Kidney epithelial cell (primary cell): ENCODE results near the gene S100A10. TPM values are rescaled to one million over a fixed set of nuclear protein-coding genes. Genes with fewer than 3 reads are reported as not detected.

Experiments
- DNase-seq: peaks from one replicate; pipeline ENCODE4 v3.0.0-alpha.2; 2010; ENCODE audit warnings: low read depth
- H3K27me3 ChIP-seq: 2 replicates; pipeline ENCODE4 v1.6.0; 2011; ENCODE audit warnings: low read length; ENCODE audit not compliant: control insufficient read depth, insufficient read depth
- H3K36me3 ChIP-seq: 2 replicates; pipeline ENCODE4 v1.5.1; 2011; ENCODE audit warnings: low read length; ENCODE audit not compliant: control insufficient read depth, insufficient read depth
- H3K4me3 ChIP-seq: 2 replicates; pipeline ENCODE4 v1.5.1; 2011; ENCODE audit warnings: low read depth, mild to moderate bottlenecking, control low read depth, low read length
- total RNA-seq: library from RNA; depleted of rRNA; stranded (reverse); fragments of >200 nt; gene quantifications from 2 replicates; pipeline ENCODE4 v1.2.3, GENCODE V29; 2015
- TF ChIP-seq, protein P1 (sequence below): IDR thresholded peaks from 2 replicates; pipeline ENCODE4 v1.5.1; 2011; ENCODE audit warnings: mild to moderate bottlenecking, moderate library complexity, low read length, control low read depth, inconsistent platforms; ENCODE audit not compliant: insufficient read depth, poor library complexity, severe bottlenecking

S100A10 gene
- total RNA-seq, 1 donor from 2014 or later = 230 TPM

DNA sequence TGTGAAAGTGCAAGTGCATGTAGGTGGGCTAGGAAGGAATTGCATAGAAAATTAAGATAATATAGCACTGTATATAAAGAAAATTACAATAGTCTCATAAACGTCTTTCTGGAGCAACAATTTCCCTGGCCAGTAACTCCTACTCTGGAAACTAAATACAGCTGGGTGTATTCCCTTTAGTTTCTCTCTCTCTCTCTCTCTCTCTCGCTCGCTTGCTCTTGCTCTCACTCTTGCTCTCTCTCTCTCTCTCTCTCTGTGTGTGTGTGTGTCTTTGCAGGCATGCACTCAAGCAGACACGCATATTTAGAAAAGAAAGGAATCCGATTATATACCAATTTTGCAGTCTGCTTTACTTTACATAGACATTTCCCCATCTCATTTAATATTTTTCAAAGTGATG is 14.7 kb downstream of the S100A10 start:
- H3K36me3 ChIP-seq = peaks cover 3% of the 10 kb centered on the region
- TF ChIP-seq, protein P1, sequence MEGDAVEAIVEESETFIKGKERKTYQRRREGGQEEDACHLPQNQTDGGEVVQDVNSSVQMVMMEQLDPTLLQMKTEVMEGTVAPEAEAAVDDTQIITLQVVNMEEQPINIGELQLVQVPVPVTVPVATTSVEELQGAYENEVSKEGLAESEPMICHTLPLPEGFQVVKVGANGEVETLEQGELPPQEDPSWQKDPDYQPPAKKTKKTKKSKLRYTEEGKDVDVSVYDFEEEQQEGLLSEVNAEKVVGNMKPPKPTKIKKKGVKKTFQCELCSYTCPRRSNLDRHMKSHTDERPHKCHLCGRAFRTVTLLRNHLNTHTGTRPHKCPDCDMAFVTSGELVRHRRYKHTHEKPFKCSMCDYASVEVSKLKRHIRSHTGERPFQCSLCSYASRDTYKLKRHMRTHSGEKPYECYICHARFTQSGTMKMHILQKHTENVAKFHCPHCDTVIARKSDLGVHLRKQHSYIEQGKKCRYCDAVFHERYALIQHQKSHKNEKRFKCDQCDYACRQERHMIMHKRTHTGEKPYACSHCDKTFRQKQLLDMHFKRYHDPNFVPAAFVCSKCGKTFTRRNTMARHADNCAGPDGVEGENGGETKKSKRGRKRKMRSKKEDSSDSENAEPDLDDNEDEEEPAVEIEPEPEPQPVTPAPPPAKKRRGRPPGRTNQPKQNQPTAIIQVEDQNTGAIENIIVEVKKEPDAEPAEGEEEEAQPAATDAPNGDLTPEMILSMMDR = no peak
- no peak overlapping the region for H3K4me3 ChIP-seq
- DNase-seq = no peak
- no peaks in the 10 kb centered on the region for H3K27me3 ChIP-seq

DNA sequence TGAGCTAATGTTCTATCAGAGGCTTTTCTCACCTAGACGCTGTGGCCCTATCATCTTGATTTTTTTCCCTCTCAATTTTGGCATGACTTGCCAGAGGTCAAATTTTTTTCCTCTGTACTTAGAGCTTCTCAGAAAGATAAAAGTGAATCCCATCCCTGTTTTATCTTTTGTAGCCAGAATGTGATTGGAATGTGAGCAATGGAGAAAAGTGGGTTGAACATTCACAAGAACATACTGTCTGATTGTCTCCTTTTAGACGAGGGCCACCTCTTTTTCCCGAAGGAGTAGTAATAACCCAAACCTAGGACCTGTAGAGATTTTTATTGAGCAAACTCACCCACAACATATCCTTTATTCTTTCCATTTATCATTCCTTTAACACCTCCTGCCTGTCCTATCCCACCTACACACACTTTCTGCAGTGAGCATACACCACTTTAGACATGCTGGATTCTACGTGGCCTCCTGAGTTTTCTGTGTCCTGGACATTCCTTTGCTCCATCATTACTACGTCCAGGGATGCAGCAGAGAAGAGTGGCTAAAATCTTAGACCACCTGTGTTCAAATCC is 15.9 kb downstream of the S100A10 start:
- Histone ChIP-seq H3K36me3 (peaks cover 2% of the 10 kb centered on the region), H3K4me3 (no peak overlapping the region), H3K27me3 (no peaks in the 10 kb centered on the region)
- no peak for DNase-seq
- TF ChIP-seq, protein P1 = no peak

DNA sequence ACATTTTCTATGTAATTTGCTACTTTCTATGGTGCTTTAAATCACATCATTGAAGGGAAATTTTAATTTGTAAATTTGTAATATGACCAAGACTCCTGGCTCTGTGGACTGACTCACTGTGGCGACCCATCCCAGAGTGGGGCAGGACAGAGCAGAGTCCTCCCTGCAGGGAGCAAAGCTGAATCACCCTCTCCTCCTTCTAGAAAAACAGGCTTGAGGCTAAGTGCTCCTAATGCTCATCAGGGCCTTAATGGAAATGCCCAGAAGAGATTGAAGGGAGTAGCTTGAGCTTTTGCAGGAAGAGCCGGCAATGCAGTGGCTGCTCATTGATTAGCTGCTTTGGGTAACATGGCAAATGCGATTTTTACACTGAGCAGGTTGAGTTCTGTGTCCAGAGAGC is 16.8 kb downstream of the S100A10 start:
- TF ChIP-seq, protein P1 = no peak
- H3K36me3 ChIP-seq = peaks cover 2% of the 10 kb centered on the region
- no peaks in the 10 kb centered on the region for H3K27me3 ChIP-seq
- DNase-seq = no peak
- H3K4me3 ChIP-seq = no peak overlapping the region

DNA sequence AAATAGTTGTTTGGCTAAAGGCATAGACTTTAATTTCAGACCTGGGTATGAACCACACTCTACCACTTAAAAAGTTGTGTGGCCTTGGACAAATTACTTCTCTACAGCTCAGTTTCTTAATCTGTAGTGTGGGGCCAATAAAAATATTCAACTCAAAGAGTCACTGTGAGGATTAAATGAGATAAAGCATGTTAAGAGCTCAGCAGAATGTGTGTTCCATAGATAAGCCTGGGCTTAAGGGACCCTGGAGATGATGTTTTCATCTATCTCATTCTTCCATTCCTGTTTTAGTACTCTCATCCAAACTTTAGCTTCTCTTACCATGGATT is 17.7 kb downstream of the S100A10 start:
- no peak overlapping the region for H3K4me3 ChIP-seq
- no peak for DNase-seq
- TF ChIP-seq, protein P1 = no peak
- no peaks in the 10 kb centered on the region for H3K36me3 ChIP-seq
- no peaks in the 10 kb centered on the region for H3K27me3 ChIP-seq

DNA sequence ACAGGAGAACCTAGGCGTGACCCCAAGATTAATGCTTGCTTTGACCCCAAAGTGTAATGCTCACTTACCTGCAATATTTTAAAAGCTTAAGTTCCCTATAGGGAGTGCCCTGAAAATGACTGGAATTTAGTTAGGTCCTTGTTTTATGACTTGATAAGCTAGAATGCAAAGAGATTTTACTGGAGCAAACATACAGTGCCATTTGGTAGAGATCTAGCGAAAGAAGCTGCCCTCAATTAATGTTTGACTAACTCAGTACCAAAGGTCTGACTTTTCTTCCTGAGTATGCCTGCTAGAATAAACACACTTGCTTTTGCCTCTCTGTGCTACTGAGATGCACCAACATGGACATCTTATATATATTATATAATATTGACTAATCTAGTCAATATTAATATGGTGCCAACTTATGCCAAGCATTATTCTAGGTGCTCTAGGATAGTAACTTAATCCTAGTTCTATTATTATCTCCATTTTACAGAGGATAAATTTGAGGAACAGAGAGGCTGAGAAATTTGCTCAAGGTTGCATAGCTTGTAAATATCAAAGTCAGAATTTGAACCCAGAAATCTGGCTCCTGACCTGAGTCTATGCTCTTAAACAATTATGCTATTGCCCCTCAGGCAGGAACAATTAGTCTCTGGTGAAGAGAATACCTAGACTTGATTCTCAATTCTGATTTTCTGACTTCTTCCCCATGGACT is 18.2 kb downstream of the S100A10 start:
- H3K4me3 ChIP-seq = no peak overlapping the region
- H3K36me3 ChIP-seq = no peaks in the 10 kb centered on the region
- DNase-seq = no peak
- TF ChIP-seq, protein P1 = no peak
- no peaks in the 10 kb centered on the region for H3K27me3 ChIP-seq
